Subcutaneous adipose tissue (tissue), 4 donors: ENCODE measurements around the gene PRRC2C. TPM values are rescaled to one million over a fixed set of nuclear protein-coding genes. Genes with fewer than 3 reads are reported as not detected.

ENCODE experiments used
- total RNA-seq, 4 donors: library from RNA; depleted of rRNA; stranded (reverse); fragments of >200 nt; gene quantifications; one replicate each; pipeline ENCODE4 v1.1.0, GENCODE V29; 2016
- TF ChIP-seq, protein P1 (sequence below): fragments of 450-650 bp; IDR thresholded peaks from one replicate; pipeline ENCODE4 v1.5.1; 2016; ENCODE audit warnings: low read depth, mild to moderate bottlenecking, control low read depth, antibody characterized with exemption, moderate library complexity

The PRRC2C gene
- total RNA-seq, 4 donors from 2014 or later, result 75.3 to 102 (median 88.1) TPM

- TF ChIP-seq, protein P1, sequence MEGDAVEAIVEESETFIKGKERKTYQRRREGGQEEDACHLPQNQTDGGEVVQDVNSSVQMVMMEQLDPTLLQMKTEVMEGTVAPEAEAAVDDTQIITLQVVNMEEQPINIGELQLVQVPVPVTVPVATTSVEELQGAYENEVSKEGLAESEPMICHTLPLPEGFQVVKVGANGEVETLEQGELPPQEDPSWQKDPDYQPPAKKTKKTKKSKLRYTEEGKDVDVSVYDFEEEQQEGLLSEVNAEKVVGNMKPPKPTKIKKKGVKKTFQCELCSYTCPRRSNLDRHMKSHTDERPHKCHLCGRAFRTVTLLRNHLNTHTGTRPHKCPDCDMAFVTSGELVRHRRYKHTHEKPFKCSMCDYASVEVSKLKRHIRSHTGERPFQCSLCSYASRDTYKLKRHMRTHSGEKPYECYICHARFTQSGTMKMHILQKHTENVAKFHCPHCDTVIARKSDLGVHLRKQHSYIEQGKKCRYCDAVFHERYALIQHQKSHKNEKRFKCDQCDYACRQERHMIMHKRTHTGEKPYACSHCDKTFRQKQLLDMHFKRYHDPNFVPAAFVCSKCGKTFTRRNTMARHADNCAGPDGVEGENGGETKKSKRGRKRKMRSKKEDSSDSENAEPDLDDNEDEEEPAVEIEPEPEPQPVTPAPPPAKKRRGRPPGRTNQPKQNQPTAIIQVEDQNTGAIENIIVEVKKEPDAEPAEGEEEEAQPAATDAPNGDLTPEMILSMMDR, result no peak
Observed at GRCh38 chr1:171610385-171610784, 125.1 kb downstream of the PRRC2C start.

DNA sequence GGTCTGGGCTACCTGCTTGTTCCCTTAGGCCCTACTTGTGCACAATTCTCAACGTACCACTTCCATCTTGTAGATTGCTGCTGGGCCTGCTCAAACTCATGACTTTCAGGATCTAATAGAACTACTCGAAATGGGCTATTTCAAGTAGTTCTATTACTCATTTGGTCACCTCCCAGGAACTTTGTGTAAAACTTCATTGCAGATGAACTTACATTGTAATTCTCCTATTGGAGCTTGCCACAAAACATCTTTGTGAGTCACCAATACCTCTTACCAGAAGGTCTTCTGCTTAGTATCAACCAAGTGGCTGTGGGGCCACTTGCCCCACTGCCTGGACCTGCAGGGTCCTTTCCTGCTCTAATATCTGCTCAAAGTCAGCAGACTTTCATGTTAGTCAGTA, 126.0 kb downstream of the PRRC2C start:
- TF ChIP-seq, protein P1, result no peak

DNA sequence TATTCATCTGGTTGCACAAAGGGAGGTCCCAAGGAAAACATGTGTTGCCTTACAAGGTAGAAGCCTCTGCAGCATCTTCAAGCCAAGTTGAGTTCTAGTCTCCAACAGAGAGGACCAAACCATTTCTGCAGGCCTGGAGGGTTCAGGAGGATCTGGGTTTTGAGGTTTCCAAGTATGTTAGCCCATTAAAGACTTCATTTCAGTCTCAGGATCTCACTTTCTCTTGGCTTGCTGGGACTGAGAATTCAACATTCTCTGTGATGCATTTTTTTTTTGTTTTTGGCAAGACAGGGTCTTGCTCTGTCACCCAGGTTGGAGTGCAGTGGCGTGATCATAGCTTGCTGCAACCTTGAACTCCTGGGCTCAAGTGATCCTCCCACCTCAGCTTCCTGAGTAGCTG, 128.0 kb downstream of the PRRC2C start:
- TF ChIP-seq, protein P1, result no peak

- TF ChIP-seq, protein P1, result no peak
Observed at GRCh38 chr1:171616586-171616985, 131.3 kb downstream of the PRRC2C start.

- TF ChIP-seq, protein P1, result no peak
Observed at GRCh38 chr1:171622152-171622462, 136.8 kb downstream of the PRRC2C start, which contains the start of gene MYOCOS. TSS of gene MYOCOS (plus strand) at chr1:171622243. CDS start at chr1:171623884, 1,641 bp downstream.

DNA sequence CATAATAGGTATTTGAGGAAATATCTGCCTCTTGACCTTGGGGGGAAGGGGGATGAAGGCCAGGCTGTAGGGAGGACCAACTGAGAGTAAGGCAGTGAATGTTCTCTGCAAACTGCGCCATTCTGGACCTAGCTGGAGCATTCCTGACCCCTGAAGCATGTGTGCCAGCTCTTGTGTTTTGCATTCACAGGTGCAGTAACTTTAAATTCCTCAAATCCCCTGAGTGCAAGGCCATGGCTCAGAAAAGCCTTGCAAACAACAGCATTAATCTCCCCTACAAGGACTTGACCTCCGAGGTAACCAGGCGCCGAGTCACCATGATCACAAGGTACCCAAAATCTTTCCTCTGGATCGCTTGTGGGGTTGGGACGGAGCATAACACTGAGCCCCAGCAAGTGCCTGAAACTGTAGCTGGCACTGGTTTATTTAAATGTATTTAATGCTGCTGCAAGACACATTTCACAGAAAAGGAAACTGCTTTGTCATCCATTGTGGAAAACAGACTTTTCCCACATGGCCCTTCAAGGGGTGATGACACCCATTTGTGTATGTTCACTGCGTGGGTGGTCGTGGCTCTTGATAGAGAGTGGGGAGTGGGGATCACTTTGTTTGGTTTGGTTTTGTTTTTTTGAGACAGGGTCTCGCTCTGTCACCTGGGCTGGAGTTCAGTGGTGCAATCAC, 138.5 kb downstream of the PRRC2C start:
- TF ChIP-seq, protein P1, result no peak

- TF ChIP-seq, protein P1, result no peak
Observed at GRCh38 chr1:171625225-171625624, 139.9 kb downstream of the PRRC2C start.
